Measurements from ENCODE around the gene RFC5.

DNA sequence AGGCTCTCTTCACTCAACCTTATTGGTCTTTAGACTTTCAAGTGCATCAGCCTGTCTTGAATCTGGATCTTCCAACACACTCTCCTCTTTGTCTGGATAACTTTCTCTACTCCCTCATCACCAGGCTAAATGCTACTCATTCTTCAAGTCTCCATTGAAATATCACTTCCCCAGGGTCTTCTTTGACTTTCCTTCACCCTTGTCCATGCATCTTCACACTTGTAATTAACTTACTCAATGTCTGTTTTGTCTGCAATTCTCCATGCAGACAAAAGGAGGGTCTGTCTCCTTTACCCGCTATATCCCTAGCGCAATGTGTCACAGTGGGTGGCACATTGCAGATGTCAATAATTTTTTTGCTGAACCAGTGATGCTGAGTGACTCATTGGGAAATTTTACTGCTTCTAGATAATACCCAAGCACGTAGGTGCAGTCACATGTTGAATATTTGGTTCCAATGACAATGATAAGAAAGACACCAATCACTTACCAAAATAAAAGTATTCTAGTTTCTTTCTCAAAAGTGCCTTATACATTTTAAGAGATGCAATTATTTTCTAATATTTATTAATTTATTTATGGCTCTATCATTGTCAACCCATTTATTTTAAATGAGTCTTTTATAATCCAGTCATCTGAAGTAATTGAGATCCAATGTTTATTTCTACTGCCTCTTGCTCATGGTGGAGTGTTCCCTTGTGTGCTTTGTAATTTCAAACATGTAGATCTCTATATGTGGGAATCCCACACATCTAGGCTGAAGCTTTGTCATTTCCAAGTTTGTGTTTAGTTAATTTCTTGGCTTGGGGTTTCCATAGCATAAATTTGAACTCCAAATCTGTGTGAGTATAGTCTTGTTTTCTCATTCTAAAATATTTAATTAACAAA is 21.7 kb upstream of the RFC5 start:
- TF ChIP-seq ZNF473 (tag by site-specific recombination; IDR thresholded peaks at IDR 0.05): no peak
- TF ChIP-seq ZNF830 (tag by site-specific recombination; IDR thresholded peaks at IDR 0.05; ENCODE audit: low read depth): no peak
- TF ChIP-seq, protein P1, sequence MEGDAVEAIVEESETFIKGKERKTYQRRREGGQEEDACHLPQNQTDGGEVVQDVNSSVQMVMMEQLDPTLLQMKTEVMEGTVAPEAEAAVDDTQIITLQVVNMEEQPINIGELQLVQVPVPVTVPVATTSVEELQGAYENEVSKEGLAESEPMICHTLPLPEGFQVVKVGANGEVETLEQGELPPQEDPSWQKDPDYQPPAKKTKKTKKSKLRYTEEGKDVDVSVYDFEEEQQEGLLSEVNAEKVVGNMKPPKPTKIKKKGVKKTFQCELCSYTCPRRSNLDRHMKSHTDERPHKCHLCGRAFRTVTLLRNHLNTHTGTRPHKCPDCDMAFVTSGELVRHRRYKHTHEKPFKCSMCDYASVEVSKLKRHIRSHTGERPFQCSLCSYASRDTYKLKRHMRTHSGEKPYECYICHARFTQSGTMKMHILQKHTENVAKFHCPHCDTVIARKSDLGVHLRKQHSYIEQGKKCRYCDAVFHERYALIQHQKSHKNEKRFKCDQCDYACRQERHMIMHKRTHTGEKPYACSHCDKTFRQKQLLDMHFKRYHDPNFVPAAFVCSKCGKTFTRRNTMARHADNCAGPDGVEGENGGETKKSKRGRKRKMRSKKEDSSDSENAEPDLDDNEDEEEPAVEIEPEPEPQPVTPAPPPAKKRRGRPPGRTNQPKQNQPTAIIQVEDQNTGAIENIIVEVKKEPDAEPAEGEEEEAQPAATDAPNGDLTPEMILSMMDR (tag by site-specific recombination; IDR thresholded peaks at IDR 0.05): no peak
- TF ChIP-seq ZNF140 (tag by site-specific recombination; IDR thresholded peaks at IDR 0.05): no peak
- TF ChIP-seq ZNF624 (tag by site-specific recombination; IDR thresholded peaks at IDR 0.05): no peak
- TF ChIP-seq, protein P2, sequence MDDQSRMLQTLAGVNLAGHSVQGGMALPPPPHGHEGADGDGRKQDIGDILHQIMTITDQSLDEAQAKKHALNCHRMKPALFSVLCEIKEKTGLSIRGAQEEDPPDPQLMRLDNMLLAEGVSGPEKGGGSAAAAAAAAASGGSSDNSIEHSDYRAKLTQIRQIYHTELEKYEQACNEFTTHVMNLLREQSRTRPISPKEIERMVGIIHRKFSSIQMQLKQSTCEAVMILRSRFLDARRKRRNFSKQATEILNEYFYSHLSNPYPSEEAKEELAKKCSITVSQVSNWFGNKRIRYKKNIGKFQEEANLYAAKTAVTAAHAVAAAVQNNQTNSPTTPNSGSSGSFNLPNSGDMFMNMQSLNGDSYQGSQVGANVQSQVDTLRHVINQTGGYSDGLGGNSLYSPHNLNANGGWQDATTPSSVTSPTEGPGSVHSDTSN (CRISPR knock-in tag; IDR thresholded peaks at IDR 0.05): no peak
- TF ChIP-seq, protein P3, sequence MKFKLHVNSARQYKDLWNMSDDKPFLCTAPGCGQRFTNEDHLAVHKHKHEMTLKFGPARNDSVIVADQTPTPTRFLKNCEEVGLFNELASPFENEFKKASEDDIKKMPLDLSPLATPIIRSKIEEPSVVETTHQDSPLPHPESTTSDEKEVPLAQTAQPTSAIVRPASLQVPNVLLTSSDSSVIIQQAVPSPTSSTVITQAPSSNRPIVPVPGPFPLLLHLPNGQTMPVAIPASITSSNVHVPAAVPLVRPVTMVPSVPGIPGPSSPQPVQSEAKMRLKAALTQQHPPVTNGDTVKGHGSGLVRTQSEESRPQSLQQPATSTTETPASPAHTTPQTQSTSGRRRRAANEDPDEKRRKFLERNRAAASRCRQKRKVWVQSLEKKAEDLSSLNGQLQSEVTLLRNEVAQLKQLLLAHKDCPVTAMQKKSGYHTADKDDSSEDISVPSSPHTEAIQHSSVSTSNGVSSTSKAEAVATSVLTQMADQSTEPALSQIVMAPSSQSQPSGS (tag by site-specific recombination; IDR thresholded peaks at IDR 0.05; ENCODE audit: low read depth): no peak
- TF ChIP-seq, protein P4, sequence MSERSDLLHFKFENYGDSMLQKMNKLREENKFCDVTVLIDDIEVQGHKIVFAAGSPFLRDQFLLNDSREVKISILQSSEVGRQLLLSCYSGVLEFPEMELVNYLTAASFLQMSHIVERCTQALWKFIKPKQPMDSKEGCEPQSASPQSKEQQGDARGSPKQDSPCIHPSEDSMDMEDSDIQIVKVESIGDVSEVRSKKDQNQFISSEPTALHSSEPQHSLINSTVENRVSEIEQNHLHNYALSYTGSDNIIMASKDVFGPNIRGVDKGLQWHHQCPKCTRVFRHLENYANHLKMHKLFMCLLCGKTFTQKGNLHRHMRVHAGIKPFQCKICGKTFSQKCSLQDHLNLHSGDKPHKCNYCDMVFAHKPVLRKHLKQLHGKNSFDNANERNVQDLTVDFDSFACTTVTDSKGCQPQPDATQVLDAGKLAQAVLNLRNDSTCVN (tag by site-specific recombination; optimal IDR thresholded peaks at IDR 0.05): no peak
- TF ChIP-seq, protein P5, sequence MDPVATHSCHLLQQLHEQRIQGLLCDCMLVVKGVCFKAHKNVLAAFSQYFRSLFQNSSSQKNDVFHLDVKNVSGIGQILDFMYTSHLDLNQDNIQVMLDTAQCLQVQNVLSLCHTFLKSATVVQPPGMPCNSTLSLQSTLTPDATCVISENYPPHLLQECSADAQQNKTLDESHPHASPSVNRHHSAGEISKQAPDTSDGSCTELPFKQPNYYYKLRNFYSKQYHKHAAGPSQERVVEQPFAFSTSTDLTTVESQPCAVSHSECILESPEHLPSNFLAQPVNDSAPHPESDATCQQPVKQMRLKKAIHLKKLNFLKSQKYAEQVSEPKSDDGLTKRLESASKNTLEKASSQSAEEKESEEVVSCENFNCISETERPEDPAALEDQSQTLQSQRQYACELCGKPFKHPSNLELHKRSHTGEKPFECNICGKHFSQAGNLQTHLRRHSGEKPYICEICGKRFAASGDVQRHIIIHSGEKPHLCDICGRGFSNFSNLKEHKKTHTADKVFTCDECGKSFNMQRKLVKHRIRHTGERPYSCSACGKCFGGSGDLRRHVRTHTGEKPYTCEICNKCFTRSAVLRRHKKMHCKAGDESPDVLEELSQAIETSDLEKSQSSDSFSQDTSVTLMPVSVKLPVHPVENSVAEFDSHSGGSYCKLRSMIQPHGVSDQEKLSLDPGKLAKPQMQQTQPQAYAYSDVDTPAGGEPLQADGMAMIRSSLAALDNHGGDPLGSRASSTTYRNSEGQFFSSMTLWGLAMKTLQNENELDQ (tag by site-specific recombination; IDR thresholded peaks at IDR 0.05; ENCODE audit: low read depth): no peak
- no peak for TF ChIP-seq ZBTB20 (tag by site-specific recombination; IDR thresholded peaks at IDR 0.05)
